Testis (tissue), 3 donors: ENCODE measurements around the gene WDR33. TPM values are rescaled to one million over a fixed set of nuclear protein-coding genes. Genes with fewer than 3 reads are reported as not detected.
"Not testable (repeated sequence)": the region's sequence is repeated elsewhere in the genome, so short reads cannot be mapped to it uniquely, and the experiment has no call there.

Experiments
- DNase-seq: peaks from one replicate; pipeline ENCODE4 v3.0.0-alpha.2; 2019
- H3K27ac ChIP-seq, 2 donors: fragments of 200-600 bp; sonication (generic); one replicate each; pipeline ENCODE4 v1.5.1; 2019
- H3K27me3 ChIP-seq: fragments of 200-600 bp; sonication (generic); one replicate; pipeline ENCODE4 v1.5.1; 2019
- H3K36me3 ChIP-seq: fragments of 200-600 bp; sonication (generic); one replicate; pipeline ENCODE4 v1.5.1; 2017; ENCODE audit warnings: low read depth; ENCODE audit errors: missing control alignments
- H3K4me1 ChIP-seq: fragments of 200-600 bp; sonication (generic); one replicate; pipeline ENCODE4 v1.5.1; 2019
- H3K4me3 ChIP-seq, 2 donors: fragments of 200-600 bp; sonication (generic); one replicate each; pipeline ENCODE4 v1.5.1; 2017 to 2019
- H3K9me3 ChIP-seq: fragments of 200-600 bp; sonication (generic); one replicate; pipeline ENCODE4 v1.5.1; 2017
- POLR2A ChIP-seq: fragments of 450-650 bp; IDR thresholded peaks from one replicate; pipeline ENCODE4 v1.6.1; 2017; ENCODE audit warnings: antibody characterized with exemption, mild to moderate bottlenecking, moderate library complexity
- WGBS, 2 donors: methylation state at CpG; one replicate each; pipeline ENCODE4 v1.1.5; 2018; 5-methylcytosine and 5-hydroxymethylcytosine counted together
- intact Hi-C: fragments of 100-400 bp; cut with DNase I; formaldehyde crosslinking; loops from one replicate; pipeline ENCODE4 v1.15.1; 2023; ENCODE audit warnings: low total_unique reads
- polyA plus RNA-seq: library from polyadenylated mRNA; stranded (reverse); fragments of 350-450 nt; fragmentation: Illumina TruSeq; extraction: RNeasy Lipid Tissue Mini Kit (QIAGEN cat#74804); gene quantifications from one replicate; pipeline ENCODE4 v1.2.3, GENCODE V29; 2014; ENCODE audit warnings: low read depth, low replicate concordance; ENCODE audit not compliant: insufficient read depth
- total RNA-seq, 2 donors: library from RNA; depleted of rRNA; stranded (reverse); fragments of >200 nt; gene quantifications; one replicate each; pipeline ENCODE4 v1.2.3, GENCODE V29; 2016
- TF ChIP-seq, protein P1 (sequence below), 3 experiments: fragments of 450-650 bp in 2 of 3; fragments of 200-600 bp in 1 of 3; sonication (generic) in 1 of 3; IDR thresholded peaks; one replicate each; pipeline ENCODE4 v1.5.1; 2016 to 2019; ENCODE audit warnings: antibody characterized with exemption in 3 of 3, mild to moderate bottlenecking in 2 of 3, moderate library complexity in 1 of 3

WDR33 gene
- total and polyA plus RNA-seq, 3 donors from 2014 or later, result 57.4 to 65.8 (median 62.1) TPM

DNA sequence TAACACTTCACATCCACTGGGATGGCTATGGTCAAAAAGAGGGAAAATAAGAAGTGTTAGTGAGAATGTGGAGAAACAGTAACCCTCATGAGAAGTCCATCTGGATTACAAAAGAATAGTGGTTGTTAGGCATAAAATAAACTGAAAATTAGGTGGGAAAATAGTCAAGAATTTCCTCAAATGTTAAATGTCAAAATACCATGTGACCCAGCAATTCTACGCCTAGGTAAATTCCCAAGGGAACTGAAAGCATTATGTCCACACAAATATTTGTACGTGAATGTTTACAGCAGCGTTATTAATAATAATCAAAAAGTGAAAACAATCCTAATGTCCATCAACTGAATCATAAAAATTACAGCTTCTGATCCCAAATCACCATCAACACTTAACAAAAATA, 11.0 kb downstream of the WDR33 start:
- no peak for TF ChIP-seq POLR2A
- TF ChIP-seq, protein P1, sequence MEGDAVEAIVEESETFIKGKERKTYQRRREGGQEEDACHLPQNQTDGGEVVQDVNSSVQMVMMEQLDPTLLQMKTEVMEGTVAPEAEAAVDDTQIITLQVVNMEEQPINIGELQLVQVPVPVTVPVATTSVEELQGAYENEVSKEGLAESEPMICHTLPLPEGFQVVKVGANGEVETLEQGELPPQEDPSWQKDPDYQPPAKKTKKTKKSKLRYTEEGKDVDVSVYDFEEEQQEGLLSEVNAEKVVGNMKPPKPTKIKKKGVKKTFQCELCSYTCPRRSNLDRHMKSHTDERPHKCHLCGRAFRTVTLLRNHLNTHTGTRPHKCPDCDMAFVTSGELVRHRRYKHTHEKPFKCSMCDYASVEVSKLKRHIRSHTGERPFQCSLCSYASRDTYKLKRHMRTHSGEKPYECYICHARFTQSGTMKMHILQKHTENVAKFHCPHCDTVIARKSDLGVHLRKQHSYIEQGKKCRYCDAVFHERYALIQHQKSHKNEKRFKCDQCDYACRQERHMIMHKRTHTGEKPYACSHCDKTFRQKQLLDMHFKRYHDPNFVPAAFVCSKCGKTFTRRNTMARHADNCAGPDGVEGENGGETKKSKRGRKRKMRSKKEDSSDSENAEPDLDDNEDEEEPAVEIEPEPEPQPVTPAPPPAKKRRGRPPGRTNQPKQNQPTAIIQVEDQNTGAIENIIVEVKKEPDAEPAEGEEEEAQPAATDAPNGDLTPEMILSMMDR (IDR thresholded peaks at IDR 0.05), result no peak
- no peak overlapping the region for H3K27ac ChIP-seq
- no peak for DNase-seq
- 72 to 92% methylated on average over 3 of the region's 3 CpGs for WGBS, 2 donors
- H3K4me1 ChIP-seq, result peaks cover 4% of the 10 kb centered on the region
- no peaks in the 10 kb centered on the region for H3K27me3 ChIP-seq
- H3K9me3 ChIP-seq, result no peaks in the 10 kb centered on the region
- intact Hi-C loops, result no loop called here
- H3K4me3 ChIP-seq, result no peak overlapping the region
- no peaks in the 10 kb centered on the region for H3K36me3 ChIP-seq

GRCh38 chr2:127796389-127796788, 14.6 kb downstream of the WDR33 start:
- peaks cover 4% of the 10 kb centered on the region for H3K4me1 ChIP-seq
- H3K27ac ChIP-seq, result no peak overlapping the region
- intact Hi-C loops, result no loop called here
- 65 to 96% methylated on average over 2 of the region's 2 CpGs for WGBS, 2 donors
- H3K36me3 ChIP-seq, result no peaks in the 10 kb centered on the region
- no peaks in the 10 kb centered on the region for H3K27me3 ChIP-seq
- DNase-seq, result no peak
- no peaks in the 10 kb centered on the region for H3K9me3 ChIP-seq
- no peak for TF ChIP-seq POLR2A
- TF ChIP-seq, protein P1 (IDR thresholded peaks at IDR 0.05), result no peak
- no peak overlapping the region for H3K4me3 ChIP-seq

DNA sequence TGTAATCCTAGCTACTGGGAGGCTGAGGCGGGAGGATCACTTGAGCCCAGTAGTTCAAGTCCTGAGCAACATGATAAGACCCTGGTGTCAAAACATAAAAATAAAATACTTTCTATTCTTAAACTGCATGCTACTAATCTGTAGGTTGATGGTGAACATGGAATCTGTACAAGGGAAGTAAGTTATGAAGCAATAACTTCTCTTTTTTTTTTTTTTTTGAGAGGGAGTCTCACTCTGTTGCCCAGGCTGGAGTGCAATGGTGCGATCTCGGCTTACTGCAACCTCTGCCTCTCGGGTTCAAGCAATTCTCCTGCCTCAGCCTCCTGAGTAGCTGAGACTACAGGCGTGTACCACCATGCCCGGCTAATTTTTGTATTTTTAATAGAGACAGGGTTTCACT, 16.1 kb downstream of the WDR33 start:
- intact Hi-C loops, H3K36me3 ChIP-seq, H3K9me3 ChIP-seq, H3K27ac ChIP-seq, H3K4me1 ChIP-seq, DNase-seq, H3K27me3 ChIP-seq, H3K4me3 ChIP-seq: not testable (repeated sequence)
- WGBS, 2 donors, result 86 to 94% methylated on average over 6 of the region's 6 CpGs

- Histone ChIP-seq H3K4me1 (peaks cover 3% of the 10 kb centered on the region), H3K27me3 (no peaks in the 10 kb centered on the region), H3K36me3 (no peaks in the 10 kb centered on the region), H3K4me3 (no peak overlapping the region), H3K9me3 (no peaks in the 10 kb centered on the region), H3K27ac (no peak overlapping the region)
- TF ChIP-seq POLR2A, result no peak
- TF ChIP-seq, protein P1 (IDR thresholded peaks at IDR 0.05), result no peak
- intact Hi-C loops, result no loop called here
- WGBS, 2 donors, result 80 to 84% methylated on average over 4 of the region's 4 CpGs
- no peak for DNase-seq
These were observed 18.2 kb downstream of the WDR33 start for GRCh38 chr2:127792805-127793204.

GRCh38 chr2:127790694-127791529, 20.1 kb downstream of the WDR33 start:
- no peak overlapping the region for H3K27ac ChIP-seq
- H3K27me3 ChIP-seq, result no peaks in the 10 kb centered on the region
- WGBS, 2 donors, result 85 to 90% methylated on average over 8 of the region's 8 CpGs
- H3K36me3 ChIP-seq, result no peaks in the 10 kb centered on the region
- H3K4me1 ChIP-seq, result no peaks in the 10 kb centered on the region
- H3K4me3 ChIP-seq, result no peak overlapping the region
- no peak for TF ChIP-seq POLR2A
- TF ChIP-seq, protein P1 (IDR thresholded peaks at IDR 0.05), result no peak
- no peak for DNase-seq
- H3K9me3 ChIP-seq, result no peaks in the 10 kb centered on the region
- intact Hi-C loops, result no loop called here
